Heart left ventricle (tissue), 13 donors: ENCODE measurements around the gene CSNK2A2.

ENCODE experiments used
- POLR2A ChIP-seq, 2 donors: fragments of 450-650 bp; IDR thresholded peaks; one replicate each; pipeline ENCODE4 v1.6.1; 2017; ENCODE audit warnings: antibody characterized with exemption in 2 of 2, mild to moderate bottlenecking in 2 of 2, moderate library complexity in 2 of 2
- TF ChIP-seq, protein P1 (sequence below), 12 donors: fragments of 200-600 bp; sonication (generic) in 4 of 12; IDR thresholded peaks; one replicate each; pipeline versions ENCODE4 v1.5.0 to v1.8.0; 2018 to 2022; ENCODE audit warnings: antibody characterized with exemption in 12 of 12, mild to moderate bottlenecking in 5 of 12
- donor health status: ischemic (EF 13 %, LVEDD 7.1; RV severe dilation, severe dysfunction).
- donor health status: DM: no; HTN: yes; CAD: no.
- donor health status: DM: no; HTN: no; CAD: no.
- donor health status: ischemic (EF 25% LVEDD 6.9; RV normal size, moderate dysfunction).
- donor health status: ischemic (EF 25% LVEDD 5.7; RV mildly dilated, moderate dysfunction).
- donor health status: ischemic (EF 35%, LVEDD 5.7; RV mildly dilated, moderate dysfunction).
- donor health status: nonischemic (EF 11% LVEDD 7.7; RV severe dilation, severe dysfunction).
- donor health status: DM: yes; HTN: yes; CAD: no.
- donor health status: PGD.
- donor health status: ischemic (EF 29% LVEDD 5.4; RV normal size, mild dysfunction).
- donor health status: nonischemic (EF 23%, LVEDD 6.1; RV moderate dilation, normal function).

GRCh38 chr16:58197314-58198012 lies 443 bp downstream of the CSNK2A2 start:
- no peak for TF ChIP-seq POLR2A (IDR thresholded peaks at IDR 0.05)
- TF ChIP-seq, protein P1, sequence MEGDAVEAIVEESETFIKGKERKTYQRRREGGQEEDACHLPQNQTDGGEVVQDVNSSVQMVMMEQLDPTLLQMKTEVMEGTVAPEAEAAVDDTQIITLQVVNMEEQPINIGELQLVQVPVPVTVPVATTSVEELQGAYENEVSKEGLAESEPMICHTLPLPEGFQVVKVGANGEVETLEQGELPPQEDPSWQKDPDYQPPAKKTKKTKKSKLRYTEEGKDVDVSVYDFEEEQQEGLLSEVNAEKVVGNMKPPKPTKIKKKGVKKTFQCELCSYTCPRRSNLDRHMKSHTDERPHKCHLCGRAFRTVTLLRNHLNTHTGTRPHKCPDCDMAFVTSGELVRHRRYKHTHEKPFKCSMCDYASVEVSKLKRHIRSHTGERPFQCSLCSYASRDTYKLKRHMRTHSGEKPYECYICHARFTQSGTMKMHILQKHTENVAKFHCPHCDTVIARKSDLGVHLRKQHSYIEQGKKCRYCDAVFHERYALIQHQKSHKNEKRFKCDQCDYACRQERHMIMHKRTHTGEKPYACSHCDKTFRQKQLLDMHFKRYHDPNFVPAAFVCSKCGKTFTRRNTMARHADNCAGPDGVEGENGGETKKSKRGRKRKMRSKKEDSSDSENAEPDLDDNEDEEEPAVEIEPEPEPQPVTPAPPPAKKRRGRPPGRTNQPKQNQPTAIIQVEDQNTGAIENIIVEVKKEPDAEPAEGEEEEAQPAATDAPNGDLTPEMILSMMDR (IDR thresholded peaks at IDR 0.05), result no peak
